Measurements from ENCODE around the gene LYZL1.
"Not testable (repeated sequence)": the region's sequence is repeated elsewhere in the genome, so short reads cannot be mapped to it uniquely, and the experiment has no call there.

Gene LYZL1

DNA sequence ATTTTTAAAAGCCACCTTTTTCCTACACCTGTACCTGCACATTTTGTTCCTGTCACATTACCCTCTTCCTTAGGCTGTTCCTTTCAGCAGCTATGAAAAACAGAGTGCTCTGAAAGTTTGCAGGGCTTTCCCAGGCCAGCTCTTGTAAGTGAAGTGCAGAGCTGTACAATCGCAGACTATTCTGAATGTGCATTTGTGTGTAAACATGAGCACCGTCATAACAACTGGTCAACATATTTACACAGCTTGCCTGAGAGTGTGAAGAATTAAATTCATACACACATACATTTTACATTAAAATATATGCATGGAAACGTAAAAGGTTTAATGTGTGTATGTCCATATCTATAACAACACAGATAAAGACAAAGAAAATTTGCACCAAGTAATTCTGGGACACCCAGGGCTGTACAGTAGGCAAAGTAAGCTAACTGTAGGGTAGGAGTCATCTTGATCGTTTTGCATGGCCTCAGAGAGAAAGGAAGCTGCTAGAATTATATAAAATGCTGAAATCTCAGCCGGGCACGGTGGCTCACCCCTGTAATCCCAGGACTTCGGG, 23.6 kb upstream of the LYZL1 start:
- no peak for DNase-seq

DNA sequence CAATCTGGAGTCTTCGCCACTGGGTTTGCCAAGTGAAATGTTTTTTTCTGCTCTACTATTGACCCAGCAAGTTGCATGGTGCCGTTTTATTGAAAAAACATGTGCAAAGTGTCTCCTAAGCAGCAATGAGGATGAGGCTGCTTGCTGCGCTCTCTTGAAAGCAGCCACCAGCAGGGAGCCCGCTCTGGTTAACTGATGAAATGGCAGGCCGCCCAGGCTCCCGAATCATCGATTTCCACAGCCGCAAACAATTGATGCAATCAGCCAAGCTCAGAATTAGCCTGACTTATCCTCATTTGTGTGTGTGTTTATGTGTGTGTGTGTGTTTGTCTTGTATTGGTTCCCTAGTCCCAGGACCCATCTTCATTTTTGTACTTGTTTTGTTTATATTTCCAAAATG, 22.2 kb upstream of the LYZL1 start:
- no peak for DNase-seq

- no peak for DNase-seq
Observed at GRCh38 chr10:29268011-29268410, 20.9 kb upstream of the LYZL1 start.

- no peak for DNase-seq
Observed at GRCh38 chr10:29269486-29269885, 19.4 kb upstream of the LYZL1 start.

- DNase-seq = no peak
Observed at GRCh38 chr10:29270883-29271282, 18.0 kb upstream of the LYZL1 start.

DNA sequence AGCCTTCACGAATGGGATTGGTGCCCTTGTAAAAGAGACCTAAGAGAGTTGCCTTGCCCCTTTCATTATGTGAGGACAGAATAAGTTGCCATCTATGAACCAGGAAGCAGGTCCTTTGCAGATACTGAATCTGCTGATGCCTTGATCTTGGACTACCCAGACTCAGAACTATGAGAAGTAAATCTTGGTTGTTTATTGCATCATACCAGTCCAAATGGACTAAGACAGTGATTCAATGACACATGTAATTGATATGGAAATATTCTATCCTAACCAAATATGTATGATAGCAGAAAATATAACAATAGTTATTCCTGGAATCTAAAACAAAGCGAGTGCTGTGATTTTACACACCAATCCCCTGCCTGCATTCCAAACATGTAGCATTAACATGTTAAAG, 17.0 kb upstream of the LYZL1 start:
- no peak for DNase-seq

GRCh38 chr10:29273478-29273877, 15.4 kb upstream of the LYZL1 start:
- no peak for DNase-seq

- no peak for DNase-seq
Observed at GRCh38 chr10:29276251-29276850, 12.5 kb upstream of the LYZL1 start.

DNA sequence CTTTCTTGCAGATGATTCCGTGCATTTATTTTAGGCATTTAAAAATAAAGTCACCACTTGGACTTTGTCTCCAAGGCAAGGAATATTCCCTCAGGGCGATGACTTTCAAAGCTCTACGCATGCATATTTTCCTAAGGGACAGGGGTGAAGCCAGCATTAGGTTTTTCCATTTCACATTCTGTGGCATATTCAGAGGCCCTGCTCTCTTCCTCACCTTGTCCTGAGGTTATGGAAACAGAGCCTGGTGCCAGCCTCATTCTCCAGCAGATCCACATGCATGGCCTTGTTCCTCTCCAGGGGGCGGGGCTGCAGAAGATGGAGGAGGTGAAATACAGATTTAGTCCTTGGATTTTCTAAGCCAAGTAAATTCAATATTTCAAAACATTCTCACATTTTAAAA, 11.6 kb upstream of the LYZL1 start:
- no peak for DNase-seq

- DNase-seq = no peak
Observed at GRCh38 chr10:29279779-29280487, 8.9 kb upstream of the LYZL1 start.

DNA sequence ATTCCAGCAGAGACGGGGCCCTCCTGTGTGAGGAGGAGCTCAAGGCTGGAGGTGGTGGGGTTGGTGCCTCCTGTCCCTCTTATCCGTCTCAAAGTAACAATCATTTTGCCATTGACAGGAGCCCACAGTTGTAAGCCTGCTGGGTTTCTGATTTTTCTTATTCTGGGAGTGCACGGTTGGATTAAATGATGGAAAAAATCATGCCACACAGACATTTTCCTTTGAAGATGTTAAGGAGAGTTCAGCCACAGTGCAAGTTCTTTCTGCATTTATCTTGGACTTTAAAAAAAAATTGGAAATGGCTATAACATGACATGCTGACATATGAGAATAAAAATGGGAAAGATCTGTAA, 8.4 kb upstream of the LYZL1 start:
- no peak for DNase-seq

GRCh38 chr10:29285624-29286051, 3.2 kb upstream of the LYZL1 start:
- DNase-seq = no peak

GRCh38 chr10:29287635-29288034, 1.2 kb upstream of the LYZL1 start:
- DNase-seq = no peak

- DNase-seq = not testable (repeated sequence)
Observed at GRCh38 chr10:29291561-29291960, 2.7 kb downstream of the LYZL1 start.

- not testable (repeated sequence) for DNase-seq
Observed at GRCh38 chr10:29292406-29292805, 3.5 kb downstream of the LYZL1 start.

DNA sequence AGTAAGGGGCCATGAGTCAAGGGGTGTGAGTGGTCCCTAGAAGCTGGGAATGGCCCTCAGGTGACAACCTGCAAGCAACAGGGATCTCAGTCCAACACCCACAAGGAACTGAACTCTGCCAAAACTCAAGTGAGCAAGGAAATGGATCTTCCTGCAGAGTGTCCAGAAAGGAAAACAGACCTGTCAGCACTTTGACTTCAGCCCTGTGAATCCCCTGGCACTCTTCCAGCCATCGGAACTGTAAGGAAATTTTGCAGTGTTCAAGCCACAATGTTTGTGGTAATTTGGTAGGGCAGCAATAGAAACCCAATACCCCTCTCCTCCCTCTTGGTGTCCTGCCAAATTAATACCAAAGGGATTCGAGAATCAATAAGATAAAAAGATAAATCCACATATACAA, 6.9 kb downstream of the LYZL1 start:
- DNase-seq = no peak

- DNase-seq = no peak
Observed at GRCh38 chr10:29297678-29298077, 8.8 kb downstream of the LYZL1 start.

DNA sequence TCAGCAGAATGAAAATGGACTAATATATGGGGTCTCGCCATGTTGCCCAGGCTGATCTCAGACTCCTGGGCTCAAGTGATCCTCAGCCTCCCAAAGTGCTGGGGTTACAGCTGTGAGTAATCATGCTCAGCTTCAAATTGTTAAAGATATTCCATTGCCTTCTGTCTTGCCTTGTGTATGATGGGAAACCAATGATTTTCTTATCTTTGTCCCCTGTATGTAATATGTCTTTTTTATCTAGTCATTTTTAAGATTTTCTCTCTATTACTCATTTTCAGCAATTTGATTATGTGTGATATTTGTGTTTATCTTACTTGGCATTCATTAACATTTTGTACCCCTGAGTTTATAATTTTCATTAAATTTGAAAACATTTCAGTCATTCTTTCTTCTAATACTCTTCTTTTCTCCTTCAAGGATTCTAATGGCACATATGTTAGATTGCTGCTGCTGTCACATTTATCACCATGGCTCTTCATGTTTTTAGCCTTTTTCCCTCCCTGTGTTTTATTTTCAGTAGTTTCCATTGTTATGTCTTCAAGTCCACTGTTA, 12.6 kb downstream of the LYZL1 start:
- DNase-seq = no peak

- DNase-seq = no peak
Observed at GRCh38 chr10:29302499-29302898, 13.6 kb downstream of the LYZL1 start.

DNA sequence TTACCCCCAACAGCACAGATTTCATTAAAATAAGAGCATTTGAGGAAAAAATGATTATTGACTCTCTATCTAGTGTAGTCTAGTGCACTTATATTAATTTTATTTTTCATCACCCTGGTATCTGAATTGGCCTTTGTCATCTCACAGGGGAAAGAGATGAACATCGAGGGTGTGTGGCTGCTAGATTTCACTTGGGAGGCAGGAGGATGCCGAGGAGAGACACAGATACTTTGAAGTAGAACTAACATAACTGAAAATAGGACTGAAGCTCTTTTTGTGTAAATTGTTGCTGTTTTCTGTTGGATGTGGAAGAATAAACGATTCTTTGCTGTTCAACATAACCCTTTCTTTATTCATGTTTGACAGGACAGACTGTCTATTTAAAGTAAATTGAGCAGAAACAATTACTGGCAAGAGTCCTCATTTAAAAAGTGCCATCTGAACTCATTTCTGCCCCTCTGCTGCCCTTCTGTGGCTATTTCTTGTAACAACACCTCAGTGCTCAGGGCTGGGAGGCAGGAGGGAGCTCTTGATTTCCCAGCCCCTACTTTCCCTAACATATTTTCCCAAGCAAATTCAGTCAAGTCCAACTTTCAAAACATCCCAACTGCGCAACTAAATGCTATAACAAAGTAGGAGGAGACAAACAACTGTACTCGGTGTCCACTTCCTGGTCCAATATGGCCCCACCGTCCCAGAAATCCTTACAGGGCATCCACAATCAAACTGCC, 15.6 kb downstream of the LYZL1 start:
- DNase-seq = peak; percentile 43

DNA sequence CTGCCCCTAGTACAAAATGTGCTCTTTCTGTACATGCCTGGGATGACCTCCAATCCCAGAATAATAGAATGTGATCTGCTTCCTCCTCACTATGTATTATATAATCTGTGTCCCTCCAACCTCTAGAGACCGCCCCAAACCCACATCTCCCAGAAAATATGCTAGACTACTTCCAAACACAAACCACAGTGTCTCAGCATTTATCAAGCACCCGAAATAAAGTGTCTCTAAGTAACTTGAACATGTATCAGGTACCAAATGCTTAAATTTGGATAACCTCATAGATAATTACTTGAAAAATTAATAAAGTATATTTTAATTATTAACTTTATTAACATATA, 16.1 kb downstream of the LYZL1 start:
- no peak for DNase-seq

- DNase-seq = no peak
Observed at GRCh38 chr10:29306688-29307087, 17.8 kb downstream of the LYZL1 start.

- DNase-seq = not testable (repeated sequence)
Observed at GRCh38 chr10:29308142-29308541, 19.3 kb downstream of the LYZL1 start.

- DNase-seq = no peak
Observed at GRCh38 chr10:29309465-29309864, 20.6 kb downstream of the LYZL1 start.

Measured in NCI-H510A treated with DMSO at 0.1 percent for 48 hours (cell line).